EL (cell line): ENCODE measurements around the gene MYMX.

Source experiments
- DNase-seq: peaks from one replicate; pipeline ENCODE4 v3.0.0-alpha.2; 2016

MYMX gene

GRCh38 chr6:44253307-44254101 is 36.8 kb downstream of the MYMX start:
- DNase-seq = peak; percentile 65

DNA sequence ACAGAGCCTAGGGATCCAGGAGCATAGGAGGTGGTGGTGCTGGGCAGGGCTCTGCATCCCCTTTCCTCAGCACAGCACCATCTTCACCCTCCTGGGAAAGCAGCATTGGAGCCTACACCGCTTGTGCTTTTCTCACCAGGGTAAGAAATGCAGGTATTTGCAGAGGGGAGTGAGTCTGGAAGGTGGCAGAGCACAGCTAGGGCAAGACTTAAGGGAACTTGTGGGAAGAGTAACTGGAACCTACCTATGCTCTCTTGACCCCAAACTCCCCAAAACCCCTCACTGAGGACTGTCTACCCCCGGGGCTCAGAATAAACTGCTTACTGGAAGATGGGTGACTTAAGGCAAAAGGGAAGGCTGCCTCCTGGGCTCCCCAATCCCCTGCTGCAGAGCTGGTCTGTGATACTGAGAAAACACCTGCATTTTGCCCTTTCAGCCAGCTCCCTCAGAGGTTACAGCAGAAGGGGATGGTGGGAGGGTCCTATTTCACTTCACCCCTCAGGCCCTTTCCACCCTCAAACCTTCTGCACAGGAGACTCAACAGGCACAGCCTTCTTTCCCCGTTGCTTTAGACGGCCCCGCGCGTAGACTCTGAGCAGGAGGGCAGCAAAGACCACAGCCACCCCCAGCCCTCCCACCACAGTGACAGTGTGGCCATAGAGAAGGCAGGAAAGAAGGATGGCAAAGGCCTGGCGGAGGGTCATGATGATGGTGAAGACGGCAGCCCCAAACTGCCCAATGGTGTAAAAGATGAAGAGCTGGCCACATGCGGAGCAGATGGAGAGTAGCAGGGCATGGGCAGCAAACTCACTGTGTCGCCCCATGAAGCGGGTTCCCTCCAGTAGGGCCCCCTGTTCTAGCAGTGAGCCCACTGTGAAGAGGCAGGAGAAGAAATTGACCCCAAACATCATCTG is 37.7 kb downstream of the MYMX start:
- peak; percentile 40 for DNase-seq

GRCh38 chr6:44255105-44255808 is 38.5 kb downstream of the MYMX start:
- peak; percentile 49 for DNase-seq

- DNase-seq = no peak
These were observed 39.4 kb downstream of the MYMX start for GRCh38 chr6:44255871-44256774.

DNA sequence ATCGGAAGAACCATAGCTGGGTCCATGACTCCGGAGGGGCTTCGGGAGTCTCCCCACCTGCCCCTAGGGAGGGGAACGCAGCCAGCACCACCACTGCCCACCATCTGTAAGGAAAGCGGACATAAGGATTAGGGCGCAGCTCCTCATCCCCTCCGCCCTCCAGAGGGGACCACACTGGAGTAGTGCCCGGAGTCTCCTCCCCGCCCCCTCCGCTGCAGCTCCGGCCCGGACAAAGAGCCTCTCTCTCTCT is 40.0 kb downstream of the MYMX start:
- no peak for DNase-seq

DNA sequence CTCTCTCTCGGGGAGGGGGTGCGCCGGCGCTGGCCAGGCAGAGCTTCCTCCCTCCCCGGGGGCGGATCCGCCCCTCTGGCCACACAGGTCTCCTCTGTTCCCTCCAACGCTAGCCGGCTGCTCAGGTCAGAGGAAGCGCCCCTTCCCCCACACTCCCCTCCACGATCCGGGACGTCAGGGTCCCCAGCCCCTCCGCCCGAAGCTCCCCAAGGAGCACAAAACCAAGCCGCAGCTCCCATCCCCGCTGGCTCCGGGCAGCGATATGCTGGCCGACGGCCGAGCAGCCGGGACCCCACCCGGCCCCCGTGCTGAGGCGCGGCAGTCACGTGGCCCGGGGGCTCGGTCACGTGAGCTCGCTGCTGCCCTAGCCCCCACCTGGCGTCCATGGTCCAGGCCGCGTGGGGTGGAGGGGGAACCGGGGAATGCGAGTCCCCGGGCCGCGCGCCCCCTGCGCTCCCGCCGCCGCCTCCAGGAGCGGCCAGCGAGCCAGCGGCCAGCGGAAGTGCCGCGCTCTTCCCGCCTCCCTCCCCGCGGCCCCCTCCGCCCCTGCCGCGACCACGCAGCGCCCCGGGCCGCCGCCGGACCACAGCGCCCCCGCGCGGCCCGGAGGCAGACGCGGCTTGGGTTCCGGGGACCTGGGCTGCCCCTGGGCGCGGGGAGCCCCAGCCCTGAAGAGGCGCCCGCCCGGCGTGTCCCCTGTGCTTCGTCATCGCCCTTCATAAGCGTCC is 40.5 kb downstream of the MYMX start, which contains the start of gene SLC35B2:
TSS of gene SLC35B2 (minus strand) at position 504 of the 728 bp plus-strand sequence. CDS start at position 386, 118 bp downstream.
- peak; percentile 80 for DNase-seq

DNA sequence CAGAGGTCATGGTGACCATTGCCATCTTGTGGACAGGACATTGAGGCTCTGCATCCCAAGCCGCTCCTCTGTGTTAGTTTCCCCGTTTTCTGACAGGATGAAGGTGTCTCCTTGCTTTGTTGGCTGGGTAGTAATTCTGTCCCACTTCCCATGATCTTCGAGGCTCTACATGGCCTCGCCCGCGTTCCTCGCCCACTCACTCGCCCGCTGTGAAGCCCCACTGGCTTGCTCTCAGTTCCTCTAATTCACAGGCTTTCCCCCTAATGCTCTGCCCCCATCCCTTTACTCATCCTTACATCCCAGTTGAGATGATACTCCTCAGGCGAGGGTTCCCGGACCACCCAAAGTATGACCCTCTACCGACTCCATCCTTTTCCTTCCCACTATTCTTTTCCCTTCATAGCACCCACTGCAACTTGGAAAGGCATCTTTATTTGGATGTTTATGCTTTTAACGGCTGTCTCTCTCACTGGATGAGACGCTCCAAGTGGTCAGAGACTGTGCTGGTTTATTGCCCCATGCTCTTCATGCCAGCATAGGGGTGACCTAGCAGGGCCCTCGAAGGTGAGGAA is 41.1 kb downstream of the MYMX start:
- DNase-seq = no peak

DNA sequence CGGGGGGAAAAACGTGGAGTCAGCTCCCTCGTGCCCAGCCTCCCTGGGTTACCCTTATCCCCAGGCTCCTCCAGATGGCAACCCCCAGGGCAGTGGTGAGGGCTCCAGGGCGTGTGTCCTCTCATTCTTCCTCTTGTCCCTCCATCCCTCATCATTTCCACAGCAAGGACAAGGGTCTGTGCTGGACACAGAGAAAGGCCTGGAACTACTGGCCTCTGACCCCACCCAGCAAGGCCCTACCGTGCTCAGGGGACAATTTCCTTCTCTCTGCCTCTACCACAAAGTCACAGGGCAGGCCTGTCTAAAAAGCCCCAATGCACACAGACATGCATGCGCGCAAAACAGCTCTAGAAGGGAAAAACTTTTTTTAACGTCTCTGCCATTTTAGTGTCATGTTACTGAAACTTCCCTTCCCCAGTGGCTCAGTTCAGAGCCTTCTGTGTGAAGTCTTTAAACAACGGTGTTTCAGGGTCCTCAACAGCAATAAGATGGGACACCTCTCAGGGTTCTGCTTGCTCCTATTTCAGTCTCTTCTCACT is 41.7 kb downstream of the MYMX start:
- no peak for DNase-seq

DNA sequence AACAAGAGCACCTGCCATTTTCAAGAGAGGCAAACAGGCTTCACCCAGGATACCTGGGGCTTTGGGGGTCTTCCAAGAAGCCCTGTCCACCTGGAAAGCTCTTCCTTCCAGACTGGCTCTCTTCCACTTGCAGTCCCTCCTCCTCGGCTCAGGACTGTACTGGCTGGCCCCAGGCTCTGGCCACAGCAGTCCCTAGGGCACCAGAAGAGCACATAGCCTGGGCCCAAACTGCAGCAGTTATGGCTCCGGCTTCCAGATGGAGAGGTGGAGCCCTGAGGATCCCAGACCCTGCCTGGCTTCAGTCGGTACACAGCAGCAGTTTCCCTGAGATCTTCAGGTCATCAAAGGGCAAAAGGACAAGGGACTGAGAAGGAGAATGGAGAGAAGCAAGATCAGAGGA is 42.2 kb downstream of the MYMX start:
- no peak for DNase-seq

DNA sequence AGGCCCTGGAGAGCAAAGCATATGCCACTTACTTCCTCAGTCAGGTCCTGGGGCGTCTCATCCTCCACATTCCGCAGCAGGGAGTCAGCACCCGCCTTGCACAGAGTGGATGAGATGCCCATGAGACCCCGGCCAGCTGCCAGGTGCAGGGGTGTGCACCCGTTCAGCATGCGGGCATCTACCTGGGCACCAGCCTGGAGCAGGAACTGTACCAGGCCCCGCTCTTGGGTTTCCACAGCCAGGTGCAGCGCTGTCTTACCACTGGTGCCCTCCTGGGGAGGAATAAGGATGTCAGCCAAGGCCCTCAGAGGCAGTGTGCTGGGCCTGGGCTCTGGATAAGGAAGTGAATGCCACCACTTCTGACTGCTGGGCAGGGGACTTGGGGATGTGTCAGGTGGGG is 43.3 kb downstream of the MYMX start:
- DNase-seq = no peak

DNA sequence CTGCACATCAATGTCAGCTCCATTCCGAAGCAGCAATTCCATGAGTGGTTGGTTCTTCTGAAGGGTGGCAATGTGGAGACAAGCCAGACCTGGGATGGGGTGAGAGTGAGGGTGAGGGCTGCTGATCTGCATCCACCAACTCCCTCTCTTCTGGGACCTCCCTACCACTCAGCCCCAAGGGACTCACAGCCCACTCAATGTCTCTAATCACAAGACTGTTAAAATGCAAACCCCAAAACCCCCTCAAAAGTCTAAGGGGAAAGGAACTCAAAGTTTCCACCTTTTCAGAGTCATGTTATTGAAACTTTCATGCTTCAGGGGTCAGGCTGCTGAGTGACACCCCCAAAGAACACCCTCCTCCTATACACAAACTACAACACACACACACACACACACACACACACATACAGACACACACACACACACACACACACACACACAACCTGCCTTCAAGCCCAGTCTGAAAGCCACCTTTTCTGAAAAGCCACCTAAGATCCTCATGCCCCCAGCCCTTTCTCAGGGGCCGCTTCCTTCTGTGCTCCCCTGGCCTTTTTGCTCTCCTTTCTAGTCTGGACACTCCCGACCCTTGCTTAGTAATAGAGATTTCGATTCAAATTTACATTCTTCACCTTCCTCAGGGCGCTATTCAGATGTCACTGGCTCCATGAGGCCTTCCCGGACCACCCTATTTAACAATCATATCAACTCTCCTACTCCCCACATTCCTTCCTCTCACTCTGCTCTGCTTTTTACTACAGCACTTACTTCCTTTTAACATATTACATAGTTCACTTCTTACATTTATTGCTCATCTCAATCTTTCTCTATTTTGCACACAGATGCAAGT is 43.9 kb downstream of the MYMX start:
- no peak for DNase-seq

DNA sequence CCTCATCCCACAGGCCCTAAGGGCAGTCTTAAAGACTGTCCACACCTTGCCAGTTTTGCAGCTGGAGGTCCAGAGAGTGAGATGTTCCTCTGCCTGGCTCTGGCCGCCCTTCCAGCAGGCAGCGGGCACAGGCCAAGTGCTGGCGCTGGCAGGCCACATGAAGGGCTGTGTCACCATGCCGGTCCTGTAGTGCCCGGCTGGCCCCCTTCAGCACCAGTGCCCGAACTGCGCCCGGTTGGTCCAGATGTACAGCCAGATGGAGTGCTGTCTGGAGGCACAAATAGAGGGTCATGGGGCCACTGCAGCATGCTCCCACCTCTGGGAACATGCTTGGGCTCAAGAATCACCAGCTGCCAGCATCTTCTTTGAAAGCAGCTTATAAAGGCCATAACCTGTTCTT is 44.9 kb downstream of the MYMX start:
- DNase-seq = no peak

GRCh38 chr6:44262467-44263353 is 46.0 kb downstream of the MYMX start:
- DNase-seq = no peak

DNA sequence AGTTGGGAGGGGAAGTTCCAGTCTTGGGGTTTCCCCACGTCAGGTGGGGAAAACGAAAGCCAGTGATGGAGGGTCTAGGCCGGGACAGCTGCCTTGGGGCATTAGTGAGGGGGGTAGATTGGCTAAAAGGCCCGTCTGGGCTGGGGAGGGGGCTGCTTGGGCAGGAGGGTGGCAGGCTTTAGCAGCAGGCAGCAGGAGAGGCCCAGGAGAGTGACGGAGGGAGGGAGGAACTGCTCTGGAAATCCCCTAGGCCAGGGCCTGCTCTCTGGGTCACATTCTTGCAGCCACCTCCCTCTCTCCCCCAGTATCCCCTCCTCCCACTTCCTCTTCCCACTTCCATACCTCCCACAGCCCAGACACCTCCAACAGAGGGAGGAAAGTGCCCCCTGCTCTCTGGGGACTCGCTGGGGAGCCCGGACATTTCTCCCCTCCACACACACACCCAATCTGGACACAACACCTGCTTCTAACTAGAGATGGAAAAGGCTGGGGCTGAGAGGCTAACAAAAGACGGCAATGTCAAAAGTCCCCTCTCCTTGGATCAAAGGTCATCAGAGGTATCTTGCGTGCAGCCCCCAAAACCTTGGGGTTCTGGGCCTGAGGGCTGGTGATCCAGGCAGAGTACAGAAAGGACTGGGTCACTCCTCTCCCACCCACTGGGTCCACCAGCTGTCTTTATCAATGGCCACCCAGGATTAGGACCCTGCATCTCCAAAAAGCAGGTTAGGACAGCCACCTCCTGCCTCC is 46.8 kb downstream of the MYMX start:
- peak; percentile 71 for DNase-seq

GRCh38 chr6:44264154-44265006 is 47.7 kb downstream of the MYMX start:
- DNase-seq = no peak

DNA sequence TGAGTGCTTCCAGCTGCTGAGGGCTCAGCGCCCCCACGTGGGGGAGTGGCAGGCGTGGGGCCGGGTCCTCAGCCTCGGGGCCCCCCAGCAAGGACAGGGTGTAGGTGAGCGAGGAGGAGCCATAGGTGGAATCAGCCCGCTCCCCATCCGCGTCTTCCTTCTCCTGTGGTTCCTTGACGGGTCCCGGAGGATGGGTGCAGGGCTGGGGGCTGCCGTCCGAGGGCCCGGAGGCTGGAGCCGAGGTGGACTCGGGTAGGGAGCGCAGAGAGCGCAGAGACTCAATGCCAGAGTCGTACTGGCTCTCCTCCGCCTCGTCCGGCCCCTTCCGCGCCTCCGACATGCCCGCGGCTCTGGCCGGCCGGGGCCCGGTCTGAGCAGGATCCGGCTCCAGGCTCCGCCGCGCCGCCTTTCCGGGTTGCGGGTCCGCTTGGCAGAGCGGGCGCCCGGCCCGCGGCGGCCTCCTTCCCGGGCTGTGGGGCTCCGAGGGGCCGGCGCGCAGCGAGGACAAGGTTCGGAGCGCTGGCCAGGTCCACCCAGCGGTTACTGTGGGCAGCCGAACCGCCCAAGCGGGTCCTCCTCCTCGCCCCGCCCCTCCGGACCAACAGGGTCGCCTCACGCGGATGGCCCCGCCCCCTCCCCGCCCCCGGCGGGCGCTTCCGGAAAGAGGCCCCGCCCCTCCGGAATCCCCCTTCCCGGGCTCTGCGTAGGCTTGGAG is 48.4 kb downstream of the MYMX start, which contains the start of gene NFKBIE:
TSS of gene NFKBIE (minus strand) at position 545 of the 715 bp plus-strand sequence. CDS start at position 340, 205 bp downstream.
- peak; percentile 94 for DNase-seq
